RKO (cell line): ENCODE results near the gene CCDC38.
"Not testable (repeated sequence)": the region's sequence is repeated elsewhere in the genome, so short reads cannot be mapped to it uniquely, and the experiment has no call there.

Experiments used
- DNase-seq: peaks from one replicate; pipeline ENCODE4 v3.0.0-alpha.2; 2016; ENCODE audit warnings: low spot score

Gene CCDC38

GRCh38 chr12:95942524-95943329 is at the start of gene CCDC38:
CCDC38 (minus strand) TSS chr12:95942614; CDS start chr12:95936509, 6,105 bp downstream.
- peak; percentile 92 for DNase-seq

DNA sequence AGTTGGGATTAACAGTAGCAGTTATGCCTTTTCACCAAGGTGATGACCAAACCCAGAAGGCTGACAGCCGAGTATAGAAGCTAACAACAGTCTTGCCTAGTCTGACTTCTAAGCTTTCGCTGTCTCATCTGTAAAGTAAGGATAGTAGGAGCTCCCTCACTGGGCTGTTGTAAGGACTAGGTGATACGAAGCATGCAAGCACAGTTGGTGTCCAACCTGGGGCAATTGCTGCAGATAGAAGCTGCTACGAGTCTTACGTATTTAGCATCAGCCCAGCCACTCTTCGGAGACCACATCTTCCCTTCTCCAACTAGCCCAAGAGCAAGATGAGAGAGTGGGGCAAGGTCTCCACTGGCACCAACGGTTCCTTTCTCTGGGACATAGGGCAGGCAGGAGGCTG is 47.7 kb upstream of the CCDC38 start:
- no peak for DNase-seq

DNA sequence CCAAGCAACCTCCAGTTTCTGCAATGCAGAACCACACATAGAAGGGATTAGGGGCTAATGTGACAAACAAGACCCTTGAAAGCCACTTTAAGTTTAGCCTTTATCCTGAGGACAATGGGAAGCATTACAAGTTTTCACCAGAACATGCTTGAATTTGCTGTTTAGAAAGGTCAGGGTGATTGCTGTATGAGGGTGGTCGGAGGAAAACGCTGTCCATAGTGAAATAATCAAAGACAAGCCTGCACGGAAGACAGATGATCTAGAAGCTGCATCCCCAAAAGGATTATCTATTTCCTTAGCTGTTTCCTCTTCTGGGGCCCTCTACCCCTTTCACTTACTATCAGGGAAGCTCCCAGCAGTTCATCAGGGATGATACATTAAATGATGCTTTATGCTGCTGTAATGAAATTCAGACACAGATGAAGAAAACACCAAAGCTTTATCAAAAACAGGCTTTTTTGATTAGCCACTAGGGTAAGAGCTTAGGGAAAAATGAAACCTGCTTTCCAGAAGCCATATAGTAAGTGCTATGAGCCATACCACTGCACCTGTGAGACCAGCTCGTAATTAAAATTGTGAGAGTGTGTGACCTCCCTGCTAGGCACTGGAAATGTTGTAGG is 47.2 kb upstream of the CCDC38 start:
- no peak for DNase-seq

DNA sequence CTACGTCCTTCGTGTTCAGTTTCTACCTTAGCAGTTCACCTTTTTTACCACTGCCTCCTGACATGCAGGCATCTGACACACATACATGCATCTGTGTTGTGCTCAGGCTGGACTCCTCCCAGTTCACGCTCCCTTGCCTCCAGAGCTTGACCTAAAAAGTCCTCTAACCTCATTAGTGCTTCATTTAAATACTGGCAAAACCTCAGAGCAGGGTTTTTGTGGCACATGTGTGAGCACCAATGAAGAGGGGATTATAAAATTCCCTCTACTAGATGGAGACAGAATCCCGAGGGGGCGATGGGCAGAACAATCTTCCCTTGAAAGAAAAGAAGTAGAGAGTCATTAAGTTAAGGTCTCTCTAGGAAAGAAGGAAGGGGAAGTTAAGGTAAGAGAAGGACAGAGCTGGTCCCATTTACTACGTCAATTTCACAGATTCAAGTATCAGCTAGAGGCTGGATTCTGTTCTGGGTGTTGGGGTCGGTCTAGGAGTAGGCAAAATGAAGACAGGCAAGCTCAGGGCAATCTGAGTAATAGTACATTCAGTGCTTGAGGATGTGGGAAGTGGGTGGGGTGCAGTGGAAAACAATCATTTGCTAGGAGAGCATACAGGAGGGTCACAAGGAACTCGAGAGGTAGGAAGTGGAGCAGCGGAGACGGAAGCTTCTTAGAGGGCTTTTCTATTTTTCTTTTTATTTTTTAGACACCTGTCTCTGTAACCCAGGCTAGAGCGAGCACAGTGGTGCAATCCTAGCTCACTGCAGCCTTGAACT is 46.3 kb upstream of the CCDC38 start:
- DNase-seq: no peak

DNA sequence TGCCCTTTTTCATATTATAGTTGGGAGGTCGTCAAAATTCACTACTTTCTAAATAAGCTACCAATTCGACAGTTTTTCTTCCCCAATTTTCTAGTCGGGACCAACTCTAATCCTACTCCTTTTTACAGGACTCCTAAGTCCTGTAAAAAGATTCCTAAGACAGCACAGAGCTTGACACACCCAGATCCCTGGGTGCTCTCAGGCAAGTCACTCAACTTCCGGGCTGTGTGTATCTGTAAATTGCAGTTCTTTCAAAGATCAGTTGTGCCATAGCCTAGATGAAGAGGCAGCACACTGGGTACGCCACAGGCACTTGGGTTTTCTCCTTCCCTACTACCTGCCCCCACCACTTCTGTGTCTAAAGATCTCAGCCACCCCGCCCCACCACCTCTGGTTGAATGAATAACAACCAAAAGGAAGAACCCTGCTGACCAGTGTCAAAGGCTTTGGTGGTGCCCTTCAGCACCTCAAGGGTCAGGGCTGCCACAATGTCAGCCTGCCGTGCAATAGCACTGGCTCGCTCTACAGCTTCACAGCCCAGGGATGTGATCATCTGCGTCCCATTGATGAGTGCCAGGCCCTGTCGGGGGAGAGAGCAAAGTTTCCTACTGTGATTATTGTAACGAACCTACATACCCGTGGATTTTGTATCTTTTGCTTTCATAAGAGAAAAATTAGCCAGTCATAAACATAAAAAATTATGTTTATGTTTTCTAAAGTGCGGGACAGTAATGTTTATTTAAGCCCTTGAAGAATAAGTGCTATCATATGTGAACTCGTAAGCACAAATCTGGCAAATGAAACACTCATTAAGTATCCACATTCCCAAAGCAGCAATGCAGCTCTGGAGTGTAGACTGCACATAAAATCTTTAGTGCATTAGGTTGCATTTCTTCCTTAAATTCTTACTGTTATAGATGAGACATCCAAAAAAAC is 44.5 kb upstream of the CCDC38 start:
- DNase-seq: no peak

DNA sequence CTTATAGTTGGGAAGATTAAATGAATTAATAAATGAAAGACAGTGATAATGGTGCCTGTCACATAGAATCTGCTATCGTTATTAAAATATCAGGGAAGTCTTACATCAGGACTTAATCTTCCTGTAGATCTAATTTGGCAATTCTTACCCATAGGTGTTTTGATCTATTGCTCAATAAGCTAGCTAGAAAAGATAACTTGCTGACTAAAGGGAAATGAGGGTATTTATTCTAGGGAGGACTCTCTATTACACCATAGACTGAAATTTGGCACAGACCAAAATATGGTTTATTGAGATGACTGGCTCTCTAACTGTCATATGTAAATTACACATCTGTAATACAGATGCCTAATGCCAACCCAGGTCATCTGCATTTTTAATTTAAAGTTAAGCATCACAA is 42.3 kb upstream of the CCDC38 start:
- DNase-seq: no peak

- DNase-seq: no peak
These were observed 40.2 kb upstream of the CCDC38 start for GRCh38 chr12:95982602-95983001.

GRCh38 chr12:95980437-95980836 is 38.0 kb upstream of the CCDC38 start:
- DNase-seq: no peak

GRCh38 chr12:95978774-95979173 is 36.4 kb upstream of the CCDC38 start:
- no peak for DNase-seq

- no peak for DNase-seq
These were observed 35.9 kb upstream of the CCDC38 start for GRCh38 chr12:95978351-95978750.

DNA sequence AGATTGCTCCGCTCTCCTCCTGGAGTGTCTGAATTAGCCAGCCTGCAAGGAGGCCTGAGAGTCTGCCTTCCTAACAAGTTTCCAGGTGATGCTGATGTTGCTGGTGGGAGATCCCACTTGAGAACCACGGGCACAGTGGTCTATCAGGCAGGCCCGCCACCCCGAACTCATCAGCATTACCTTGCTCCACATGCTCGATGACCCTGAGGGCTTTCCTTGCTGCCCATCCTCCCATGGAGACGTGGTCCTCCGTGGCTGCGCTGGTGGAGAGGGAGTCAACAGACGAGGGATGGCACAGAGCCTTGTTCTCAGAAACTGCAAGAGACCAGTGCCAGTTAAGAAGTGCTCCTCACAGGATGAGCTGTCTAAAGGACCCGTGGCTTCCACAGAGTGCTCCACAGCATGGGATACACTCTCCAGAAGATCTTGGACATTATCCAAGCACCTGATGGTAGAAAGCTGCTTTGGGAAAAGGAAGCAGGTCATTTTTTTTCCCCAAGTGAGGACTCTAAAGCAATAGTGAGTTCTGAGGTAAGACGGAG is 35.4 kb upstream of the CCDC38 start:
- DNase-seq: no peak

GRCh38 chr12:95976416-95976832 is 34.0 kb upstream of the CCDC38 start:
- no peak for DNase-seq

GRCh38 chr12:95975491-95975890 is 33.1 kb upstream of the CCDC38 start:
- no peak for DNase-seq

DNA sequence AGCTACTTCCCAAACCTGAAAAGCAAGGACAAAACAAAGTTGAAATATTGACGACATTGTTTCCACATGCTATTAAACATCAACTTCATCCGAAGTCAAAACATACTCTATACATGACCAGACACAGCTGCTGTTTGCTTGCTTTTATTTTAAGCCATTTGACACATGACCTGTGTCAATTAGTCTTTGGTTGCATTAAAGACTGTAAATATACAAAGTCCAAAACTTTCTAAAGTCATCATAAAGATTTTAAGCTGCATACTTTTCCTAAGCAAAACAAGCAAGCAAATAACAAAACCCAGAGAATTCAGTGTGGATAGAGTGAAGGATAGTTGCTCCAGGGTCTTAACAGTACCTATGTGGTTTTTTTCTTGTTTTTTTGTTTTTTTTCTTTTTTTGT is 31.9 kb upstream of the CCDC38 start:
- DNase-seq: no peak

- no peak for DNase-seq
These were observed 30.5 kb upstream of the CCDC38 start for GRCh38 chr12:95972832-95973456.

GRCh38 chr12:95970905-95971304 is 28.5 kb upstream of the CCDC38 start:
- DNase-seq: no peak

DNA sequence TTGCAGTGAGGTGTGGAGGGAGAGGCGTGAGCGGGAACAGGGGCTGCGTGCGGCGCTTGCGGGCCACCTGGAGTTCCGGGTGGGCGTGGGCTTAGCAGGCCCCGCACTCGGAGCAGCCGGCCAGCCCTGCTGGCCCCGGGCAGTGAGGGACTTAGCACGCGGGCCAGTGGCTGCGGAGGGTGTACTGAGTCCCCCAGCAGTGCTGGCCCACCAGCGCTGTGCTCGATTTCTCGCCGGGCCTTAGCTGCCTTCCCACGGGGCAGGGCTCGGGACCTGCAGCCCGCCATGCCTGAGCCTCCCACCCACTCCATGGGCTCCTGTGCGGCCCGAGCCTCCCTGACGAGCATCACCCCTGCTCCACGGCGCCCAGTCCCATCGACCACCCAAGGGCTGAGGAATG is 26.7 kb upstream of the CCDC38 start:
- DNase-seq: not testable (repeated sequence)

DNA sequence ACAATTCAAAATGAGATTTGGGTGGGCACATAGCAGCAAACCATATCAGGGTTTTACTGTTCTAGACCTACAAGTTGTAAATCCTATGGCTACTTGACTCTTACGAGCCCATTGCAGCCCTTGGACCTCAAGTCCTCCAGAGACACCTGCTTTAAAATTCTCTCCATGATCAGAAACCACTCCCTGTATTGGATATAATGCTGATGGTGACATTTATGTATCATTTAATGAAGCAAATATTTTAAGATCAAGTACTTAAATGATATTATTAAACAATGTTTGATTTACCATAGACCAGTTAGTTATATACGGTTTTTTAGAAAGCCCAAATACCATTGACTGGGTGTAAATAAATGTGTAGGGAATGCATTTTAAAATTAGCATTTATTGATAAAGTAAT is 24.9 kb upstream of the CCDC38 start:
- DNase-seq: no peak

GRCh38 chr12:95966287-95966870 is 24.0 kb upstream of the CCDC38 start:
- no peak for DNase-seq

- DNase-seq: peak; percentile 24
These were observed 20.7 kb upstream of the CCDC38 start for GRCh38 chr12:95963096-95963495.

GRCh38 chr12:95962222-95962621 is 19.8 kb upstream of the CCDC38 start:
- no peak for DNase-seq
